ENCODE data around the gene GSTK1.
"Not testable (repeated sequence)": the region's sequence is repeated elsewhere in the genome, so short reads cannot be mapped to it uniquely, and the experiment has no call there.

Gene GSTK1

GRCh38 chr7:143263266-143264195, at the start of gene GSTK1:
GSTK1 (plus strand) TSS chr7:143263441; CDS start chr7:143263514, 73 bp downstream.
- peak; percentile 74 to 75 for DNase-seq (ENCODE audit: low read depth in 2 of 2)

GRCh38 chr7:143213478-143213877, 49.8 kb upstream of the GSTK1 start:
- not testable (repeated sequence) for DNase-seq (ENCODE audit: low read depth in 2 of 2)

GRCh38 chr7:143214789-143215679, 48.2 kb upstream of the GSTK1 start:
- peak; percentile 41 for DNase-seq (ENCODE audit: low read depth in 2 of 2)

- no peak for DNase-seq (ENCODE audit: low read depth in 2 of 2)
Observed at GRCh38 chr7:143216151-143216550, 47.1 kb upstream of the GSTK1 start.

GRCh38 chr7:143216686-143217085, 46.6 kb upstream of the GSTK1 start:
- no peak for DNase-seq (ENCODE audit: low read depth in 2 of 2)

- DNase-seq (ENCODE audit: low read depth in 2 of 2): no peak
Observed at GRCh38 chr7:143217806-143218205, 45.4 kb upstream of the GSTK1 start.

GRCh38 chr7:143221286-143221685, 42.0 kb upstream of the GSTK1 start:
- DNase-seq (ENCODE audit: low read depth in 2 of 2): no peak

- DNase-seq (ENCODE audit: low read depth in 2 of 2): no peak
Observed at GRCh38 chr7:143221737-143222136, 41.5 kb upstream of the GSTK1 start, which contains the start of gene TAS2R40. TAS2R40 (plus strand) TSS chr7:143222037; CDS start chr7:143222079, 42 bp downstream.

- DNase-seq (ENCODE audit: low read depth in 2 of 2): no peak
Observed at GRCh38 chr7:143222782-143223181, 40.5 kb upstream of the GSTK1 start.

- DNase-seq (ENCODE audit: low read depth in 2 of 2): no peak
Observed at GRCh38 chr7:143223784-143224183, 39.5 kb upstream of the GSTK1 start.

- no peak for DNase-seq (ENCODE audit: low read depth in 2 of 2)
Observed at GRCh38 chr7:143225047-143225446, 38.2 kb upstream of the GSTK1 start.

GRCh38 chr7:143227806-143228205, 35.4 kb upstream of the GSTK1 start:
- no peak for DNase-seq (ENCODE audit: low read depth in 2 of 2)

GRCh38 chr7:143229054-143229790, 34.0 kb upstream of the GSTK1 start:
- DNase-seq (ENCODE audit: low read depth in 2 of 2): no peak

GRCh38 chr7:143230602-143231457, 32.4 kb upstream of the GSTK1 start:
- DNase-seq (ENCODE audit: low read depth in 2 of 2): no peak

- no peak for DNase-seq (ENCODE audit: low read depth in 2 of 2)
Observed at GRCh38 chr7:143233816-143234532, 29.3 kb upstream of the GSTK1 start.

GRCh38 chr7:143234533-143234875, 28.7 kb upstream of the GSTK1 start:
- DNase-seq (ENCODE audit: low read depth in 2 of 2): no peak

GRCh38 chr7:143235561-143235960, 27.7 kb upstream of the GSTK1 start:
- no peak for DNase-seq (ENCODE audit: low read depth in 2 of 2)

- DNase-seq (ENCODE audit: low read depth in 2 of 2): no peak
Observed at GRCh38 chr7:143236408-143236990, 26.7 kb upstream of the GSTK1 start.

- no peak for DNase-seq (ENCODE audit: low read depth in 2 of 2)
Observed at GRCh38 chr7:143237366-143237765, 25.9 kb upstream of the GSTK1 start.
